Esophagus squamous epithelium (tissue), 4 donors: ENCODE results near the gene VNN1.

Source experiments
- CTCF ChIP-seq, 6 experiments: fragments of 450-650 bp in 4 of 6; fragments of 200-600 bp in 2 of 6; sonication (generic) in 2 of 6; IDR thresholded peaks; one replicate each; pipeline ENCODE4 v1.5.1; 2016 to 2019; ENCODE audit warnings: antibody characterized with exemption in 6 of 6, mild to moderate bottlenecking in 4 of 6, moderate library complexity in 4 of 6
- POLR2A ChIP-seq, 4 donors: fragments of 450-650 bp; IDR thresholded peaks; one replicate each; pipeline ENCODE4 v1.6.1; 2017; ENCODE audit warnings: antibody characterized with exemption in 4 of 4, mild to moderate bottlenecking in 4 of 4, moderate library complexity in 3 of 4

GRCh38 chr6:132698608-132699007, 15.2 kb downstream of the VNN1 start:
- TF ChIP-seq CTCF (IDR thresholded peaks at IDR 0.05) = no peak
- TF ChIP-seq POLR2A (IDR thresholded peaks at IDR 0.05) = no peak
